HCT116 (cell line): ENCODE data around the gene SCD5. TPM values are rescaled to one million over a fixed set of nuclear protein-coding genes. Genes with fewer than 3 reads are reported as not detected.

ENCODE experiments used
- ATAC-seq: fragments of 200-7000 bp; cut with Tn5 transposase; 2 replicates; pipeline ENCODE4 v1.9.1; 2020; ENCODE audit warnings: mild to moderate bottlenecking, moderate library complexity
- BruUV-seq: library from RNA; stranded (reverse); fragments of 400-500 nt; replicated peaks from 2 replicates; lab custom pipeline; 2021; lab: Mats Ljungman, UMichigan
- CTCF ChIA-PET: fragments of 300-600 bp; sonication (Branson Sonifier 250); formaldehyde crosslinking; loops from one replicate; lab custom pipeline; 2021; ENCODE audit warnings: antibody characterized with exemption; lab: Charles Lee
- POLR2A ChIA-PET: fragments of 300-600, 350-600 bp; sonication (Branson Sonifier 250); formaldehyde crosslinking; loops from one replicate; lab custom pipeline; 2021; ENCODE audit warnings: antibody characterized with exemption; lab: Charles Lee
- RAD21 ChIA-PET, 2 experiments: fragments of 300-600 bp; sonication (Branson Sonifier 250); formaldehyde crosslinking; loops; one replicate each; lab custom pipeline; 2023; ENCODE audit warnings: low total read pairs in 2 of 2; ENCODE audit not compliant: uncharacterized antibody in 2 of 2, unreplicated experiment in 2 of 2, low non-redundant PET in 1 of 2; lab: Charles Lee
- DNase-seq: peaks from one replicate; pipeline ENCODE4 v3.0.0-alpha.2; 2010; ENCODE audit warnings: low read depth, low spot score
- H2AFZ ChIP-seq: fragments of 200-600 bp; shearing (Covaris generic), sonication (generic); 2 replicates; pipeline ENCODE4 v1.6.1; 2017; ENCODE audit warnings: low read depth, mixed run types, mixed read lengths, antibody characterized with exemption, low read length; ENCODE audit not compliant: poor library complexity, severe bottlenecking
- H3K27ac ChIP-seq: 2 replicates; pipeline ENCODE4 v1.5.1; 2012; ENCODE audit warnings: low read depth, low read length
- H3K27me3 ChIP-seq: fragments of 200-600 bp; sonication (generic); 2 replicates; pipeline ENCODE4 v1.6.1; 2016; ENCODE audit warnings: mixed run types, low read length, mixed read lengths; ENCODE audit not compliant: insufficient read depth
- H3K36me3 ChIP-seq, 2 experiments: fragments of 200-500 bp in 1 of 2; fragments of 200-600 bp in 1 of 2; sonication (Bioruptor generic) in 1 of 2; sonication (generic) in 1 of 2; 2 replicates each; pipeline versions ENCODE4 v1.5.1 to v1.6.1; 2014 to 2016; ENCODE audit warnings: low read length in 2 of 2, inconsistent platforms in 1 of 2, mixed read lengths in 1 of 2, mixed run types in 1 of 2; ENCODE audit not compliant: insufficient read depth in 2 of 2, control insufficient read depth in 1 of 2
- H3K4me1 ChIP-seq, 2 experiments: fragments of 200-600 bp in 1 of 2; sonication (generic) in 1 of 2; 2 replicates each; pipeline versions ENCODE4 v1.5.1 to v1.6.1; 2012 to 2017; ENCODE audit warnings: low read length in 2 of 2, inconsistent platforms in 1 of 2, mild to moderate bottlenecking in 1 of 2, mixed read lengths in 1 of 2, mixed run types in 1 of 2, moderate library complexity in 1 of 2; ENCODE audit not compliant: insufficient read depth in 2 of 2, control insufficient read depth in 1 of 2
- H3K4me2 ChIP-seq: fragments of 200-600 bp; sonication (generic); 2 replicates; pipeline ENCODE4 v1.6.1; 2017; ENCODE audit warnings: mixed run types, low read length, mixed read lengths
- H3K4me3 ChIP-seq, 2 experiments: fragments of 200-600 bp in 1 of 2; sonication (generic) in 1 of 2; replicated peaks in 1 of 2; 2 replicates each; pipeline ENCODE4 v1.5.1; 2011 to 2016; ENCODE audit warnings: low read length in 2 of 2, control low read depth in 1 of 2, low read depth in 1 of 2, mild to moderate bottlenecking in 1 of 2, mixed read lengths in 1 of 2, mixed run types in 1 of 2
- H3K79me2 ChIP-seq: fragments of 200-600 bp; sonication (generic); 2 replicates; pipeline ENCODE4 v1.6.1; 2017; ENCODE audit warnings: mild to moderate bottlenecking, mixed run types, low read length, moderate library complexity, mixed read lengths; ENCODE audit not compliant: insufficient read depth
- H3K9ac ChIP-seq: fragments of 200-600 bp; sonication (generic); 2 replicates; pipeline ENCODE4 v1.6.1; 2016; ENCODE audit warnings: low read length, mixed read lengths
- H3K9me2 ChIP-seq: fragments of 200-600 bp; sonication (generic), shearing (Covaris generic); 2 replicates; pipeline ENCODE4 v1.6.1; 2017; ENCODE audit warnings: mixed run types, mild to moderate bottlenecking, moderate library complexity; ENCODE audit not compliant: insufficient read depth
- H3K9me3 ChIP-seq, 2 experiments: fragments of 200-500 bp in 1 of 2; fragments of 200-600 bp in 1 of 2; sonication (Bioruptor generic) in 1 of 2; sonication (generic) in 1 of 2; 2 replicates each; pipeline ENCODE4 v1.6.1; 2014 to 2017; ENCODE audit warnings: low read length in 2 of 2, mixed read lengths in 2 of 2, inconsistent platforms in 1 of 2, low read depth in 1 of 2, mild to moderate bottlenecking in 1 of 2, mixed run types in 1 of 2, moderate library complexity in 1 of 2; ENCODE audit not compliant: control insufficient read depth in 1 of 2, insufficient read depth in 1 of 2
- H4K20me1 ChIP-seq: fragments of 200-600 bp; sonication (generic), shearing (Covaris generic); 2 replicates; pipeline ENCODE4 v1.6.1; 2017; ENCODE audit warnings: mixed run types, mild to moderate bottlenecking, moderate library complexity; ENCODE audit not compliant: insufficient read depth
- CBX3 ChIP-seq: IDR thresholded peaks from 2 replicates; pipeline ENCODE4 v1.6.1; 2012; ENCODE audit warnings: low read depth
- CEBPB ChIP-seq: IDR thresholded peaks from 2 replicates; pipeline ENCODE4 v1.6.1; 2012; ENCODE audit warnings: low read depth
- POLR2A ChIP-seq: IDR thresholded peaks from 2 replicates; pipeline ENCODE4 v1.7.0; 2011; ENCODE audit warnings: borderline replicate concordance; ENCODE audit not compliant: insufficient read depth, insufficient read length; ENCODE audit errors: extremely low read depth
- POLR2AphosphoS5 ChIP-seq: IDR thresholded peaks from 2 replicates; pipeline ENCODE4 v1.6.1; 2011; ENCODE audit warnings: mild to moderate bottlenecking, low read depth, low read length, moderate library complexity
- RAD21 ChIP-seq: IDR thresholded peaks from 2 replicates; pipeline ENCODE4 v1.6.1; 2012; ENCODE audit warnings: low read depth, mild to moderate bottlenecking
- SIN3A ChIP-seq: IDR thresholded peaks from 2 replicates; pipeline ENCODE4 v1.6.1; 2012; ENCODE audit warnings: low read depth
- SP1 ChIP-seq: IDR thresholded peaks from 2 replicates; pipeline ENCODE4 v1.6.1; 2012; ENCODE audit warnings: low read depth
- TCF7L2 ChIP-seq: IDR thresholded peaks from 2 replicates; pipeline ENCODE4 v1.7.0; 2011; ENCODE audit warnings: borderline replicate concordance, inconsistent platforms; ENCODE audit not compliant: insufficient read depth, insufficient read length; ENCODE audit errors: extremely low read depth
- ZNF274 ChIP-seq: fragments of 200-500 bp; sonication (Bioruptor generic); IDR thresholded peaks from 2 replicates; pipeline ENCODE4 v1.6.1; 2014; ENCODE audit warnings: mild to moderate bottlenecking, low read depth, low read length, inconsistent platforms
- intact Hi-C: fragments of 100-400 bp; cut with micrococcal nuclease; formaldehyde crosslinking; loops from 2 replicates; pipeline ENCODE4 v1.10.0; 2022
- total RNA-seq: library from RNA; stranded (reverse); gene quantifications from one replicate; pipeline ENCODE4 v1.2.1, GENCODE V29; 2021; ENCODE audit not compliant: unreplicated experiment
- TF ChIP-seq, protein P1 (sequence below): IDR thresholded peaks from 2 replicates; pipeline ENCODE4 v1.6.1; 2012
- TF ChIP-seq, protein P2 (sequence below): IDR thresholded peaks from 2 replicates; pipeline ENCODE4 v1.6.1; 2012
- TF ChIP-seq, protein P3 (sequence below): IDR thresholded peaks from 2 replicates; pipeline ENCODE4 v1.6.1; 2011; ENCODE audit warnings: mild to moderate bottlenecking, low read length, moderate library complexity; ENCODE audit not compliant: insufficient replicate concordance; ENCODE audit errors: extremely low read depth
- TF ChIP-seq, protein P4 (sequence below): IDR thresholded peaks from 2 replicates; pipeline ENCODE4 v1.6.1; 2012; ENCODE audit warnings: low read depth

SCD5 gene
- total RNA-seq, 1 experiment from 2014 or later: 21.7 TPM

DNA sequence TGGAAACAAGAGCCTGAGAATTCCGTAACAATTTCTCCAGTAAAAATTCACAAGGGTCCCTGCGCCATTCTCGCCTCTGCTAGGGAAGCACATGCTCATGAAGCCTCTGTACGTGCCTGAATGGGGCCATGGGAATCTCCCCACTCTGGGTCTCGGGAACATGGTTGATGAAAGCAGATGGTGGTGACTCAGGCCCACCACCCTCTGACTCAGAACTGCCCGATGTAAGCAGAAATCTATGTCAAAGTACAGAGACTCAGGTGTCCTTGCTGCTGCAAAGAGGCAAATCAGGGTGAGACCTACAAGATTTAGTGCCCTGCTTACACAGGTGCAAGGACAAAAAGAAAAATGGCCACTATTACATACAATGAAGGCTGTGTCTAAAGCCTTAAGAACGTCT is 65.0 kb downstream of the SCD5 start:
- no peaks in the 10 kb centered on the region for H3K27me3 ChIP-seq
- H3K4me3 ChIP-seq: no peak overlapping the region
- TF ChIP-seq, protein P1, sequence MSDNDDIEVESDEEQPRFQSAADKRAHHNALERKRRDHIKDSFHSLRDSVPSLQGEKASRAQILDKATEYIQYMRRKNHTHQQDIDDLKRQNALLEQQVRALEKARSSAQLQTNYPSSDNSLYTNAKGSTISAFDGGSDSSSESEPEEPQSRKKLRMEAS: no peak
- TF ChIP-seq SP1: no peak
- no peak for TF ChIP-seq POLR2AphosphoS5
- TF ChIP-seq, protein P2, sequence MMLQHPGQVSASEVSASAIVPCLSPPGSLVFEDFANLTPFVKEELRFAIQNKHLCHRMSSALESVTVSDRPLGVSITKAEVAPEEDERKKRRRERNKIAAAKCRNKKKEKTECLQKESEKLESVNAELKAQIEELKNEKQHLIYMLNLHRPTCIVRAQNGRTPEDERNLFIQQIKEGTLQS: no peak
- no peak for TF ChIP-seq RAD21
- TF ChIP-seq CBX3: no peak
- TF ChIP-seq POLR2A: no peak
- TF ChIP-seq, protein P3, sequence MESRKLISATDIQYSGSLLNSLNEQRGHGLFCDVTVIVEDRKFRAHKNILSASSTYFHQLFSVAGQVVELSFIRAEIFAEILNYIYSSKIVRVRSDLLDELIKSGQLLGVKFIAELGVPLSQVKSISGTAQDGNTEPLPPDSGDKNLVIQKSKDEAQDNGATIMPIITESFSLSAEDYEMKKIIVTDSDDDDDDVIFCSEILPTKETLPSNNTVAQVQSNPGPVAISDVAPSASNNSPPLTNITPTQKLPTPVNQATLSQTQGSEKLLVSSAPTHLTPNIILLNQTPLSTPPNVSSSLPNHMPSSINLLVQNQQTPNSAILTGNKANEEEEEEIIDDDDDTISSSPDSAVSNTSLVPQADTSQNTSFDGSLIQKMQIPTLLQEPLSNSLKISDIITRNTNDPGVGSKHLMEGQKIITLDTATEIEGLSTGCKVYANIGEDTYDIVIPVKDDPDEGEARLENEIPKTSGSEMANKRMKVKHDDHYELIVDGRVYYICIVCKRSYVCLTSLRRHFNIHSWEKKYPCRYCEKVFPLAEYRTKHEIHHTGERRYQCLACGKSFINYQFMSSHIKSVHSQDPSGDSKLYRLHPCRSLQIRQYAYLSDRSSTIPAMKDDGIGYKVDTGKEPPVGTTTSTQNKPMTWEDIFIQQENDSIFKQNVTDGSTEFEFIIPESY: no peak
- TF ChIP-seq, protein P4, sequence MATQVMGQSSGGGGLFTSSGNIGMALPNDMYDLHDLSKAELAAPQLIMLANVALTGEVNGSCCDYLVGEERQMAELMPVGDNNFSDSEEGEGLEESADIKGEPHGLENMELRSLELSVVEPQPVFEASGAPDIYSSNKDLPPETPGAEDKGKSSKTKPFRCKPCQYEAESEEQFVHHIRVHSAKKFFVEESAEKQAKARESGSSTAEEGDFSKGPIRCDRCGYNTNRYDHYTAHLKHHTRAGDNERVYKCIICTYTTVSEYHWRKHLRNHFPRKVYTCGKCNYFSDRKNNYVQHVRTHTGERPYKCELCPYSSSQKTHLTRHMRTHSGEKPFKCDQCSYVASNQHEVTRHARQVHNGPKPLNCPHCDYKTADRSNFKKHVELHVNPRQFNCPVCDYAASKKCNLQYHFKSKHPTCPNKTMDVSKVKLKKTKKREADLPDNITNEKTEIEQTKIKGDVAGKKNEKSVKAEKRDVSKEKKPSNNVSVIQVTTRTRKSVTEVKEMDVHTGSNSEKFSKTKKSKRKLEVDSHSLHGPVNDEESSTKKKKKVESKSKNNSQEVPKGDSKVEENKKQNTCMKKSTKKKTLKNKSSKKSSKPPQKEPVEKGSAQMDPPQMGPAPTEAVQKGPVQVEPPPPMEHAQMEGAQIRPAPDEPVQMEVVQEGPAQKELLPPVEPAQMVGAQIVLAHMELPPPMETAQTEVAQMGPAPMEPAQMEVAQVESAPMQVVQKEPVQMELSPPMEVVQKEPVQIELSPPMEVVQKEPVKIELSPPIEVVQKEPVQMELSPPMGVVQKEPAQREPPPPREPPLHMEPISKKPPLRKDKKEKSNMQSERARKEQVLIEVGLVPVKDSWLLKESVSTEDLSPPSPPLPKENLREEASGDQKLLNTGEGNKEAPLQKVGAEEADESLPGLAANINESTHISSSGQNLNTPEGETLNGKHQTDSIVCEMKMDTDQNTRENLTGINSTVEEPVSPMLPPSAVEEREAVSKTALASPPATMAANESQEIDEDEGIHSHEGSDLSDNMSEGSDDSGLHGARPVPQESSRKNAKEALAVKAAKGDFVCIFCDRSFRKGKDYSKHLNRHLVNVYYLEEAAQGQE: no peak
- TF ChIP-seq CEBPB: no peak
- no peak for TF ChIP-seq TCF7L2
- no peak for TF ChIP-seq ZNF274
- no peak for TF ChIP-seq SIN3A
- TF ChIP-seq, all 23 proteins: peak for 0
- Histone ChIP-seq H3K4me2 (no peak overlapping the region), H3K9me3 (no peaks in the 10 kb centered on the region; a peak in 1 of 4 replicates), H3K27ac (no peak overlapping the region), H3K4me1 (peaks cover 0 to 5% of the 10 kb centered on the region in 2 experiments; a peak in 1 of 4 replicates), H3K9ac (no peak overlapping the region), H3K9me2 (no peaks in the 10 kb centered on the region), H2AFZ (no peak overlapping the region), H3K79me2 (no peaks in the 10 kb centered on the region), H4K20me1 (no peaks in the 10 kb centered on the region; the same call in 1 of the 2 replicates), H3K36me3 (no peaks in the 10 kb centered on the region)
- ATAC-seq (no peak), DNase-seq (no peak)
- POLR2A ChIA-PET: no interaction called here
- intact Hi-C loops: no loop called here
- RAD21 ChIA-PET: no interaction called here
- no TSS peak for BruUV-seq
- CTCF ChIA-PET: interaction anchor here (1.4 kb wide), 1 partner anchor 12 kb away, joined by 6 read pairs; no protein-coding TSS in a partner anchor
